NOMO-1 treated with dmso at 0.1 percent for 144 hours (cell line): Measurements from ENCODE around the gene GOLGA8J.
"Not testable (repeated sequence)": the region's sequence is repeated elsewhere in the genome, so short reads cannot be mapped to it uniquely, and the experiment has no call there.

ENCODE experiments used
- DNase-seq: peaks from one replicate; lab custom pipeline; 2025; ENCODE audit not compliant: unreplicated experiment; lab: John Stamatoyannopoulos, UW

Gene GOLGA8J

DNA sequence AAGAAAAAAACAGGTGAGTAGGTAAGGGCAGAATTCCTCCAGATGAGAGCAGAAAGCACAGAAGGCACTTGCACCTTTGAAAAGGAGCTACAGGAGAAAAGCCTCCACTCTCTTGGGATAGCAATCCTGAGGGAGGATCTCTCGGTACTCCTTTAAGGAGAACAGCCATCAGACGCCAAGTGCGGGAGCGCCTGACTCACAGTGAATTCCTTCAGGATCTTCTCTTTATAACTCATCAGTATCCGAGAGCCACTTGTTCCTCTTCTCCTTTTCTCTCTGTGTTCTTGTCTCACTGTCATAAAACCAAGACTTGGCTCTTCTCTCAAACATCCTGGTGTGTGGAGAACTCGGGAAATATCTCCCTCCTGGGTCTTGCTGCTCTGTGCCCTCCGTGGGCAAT, 10.1 kb upstream of the GOLGA8J start:
- no peak for DNase-seq

DNA sequence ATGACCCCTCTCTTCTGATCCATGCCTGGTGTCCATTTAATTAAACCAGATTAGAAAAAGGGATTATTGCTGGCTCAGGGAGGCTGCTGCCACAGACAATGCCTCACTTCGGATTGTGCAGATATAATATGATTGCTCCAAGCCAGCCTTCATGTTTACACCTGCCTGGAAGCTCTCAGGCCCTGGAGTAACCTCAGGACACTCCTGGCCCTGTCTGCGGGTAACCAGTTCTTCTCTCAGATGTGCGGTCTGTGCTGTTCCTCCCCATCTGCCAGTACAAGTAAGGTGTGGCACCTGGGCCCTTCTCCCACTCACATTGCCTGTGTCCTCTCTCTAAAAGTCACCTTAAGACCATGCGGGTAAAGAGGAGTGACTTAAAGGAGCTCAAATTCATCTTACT, 8.8 kb upstream of the GOLGA8J start:
- DNase-seq = no peak

DNA sequence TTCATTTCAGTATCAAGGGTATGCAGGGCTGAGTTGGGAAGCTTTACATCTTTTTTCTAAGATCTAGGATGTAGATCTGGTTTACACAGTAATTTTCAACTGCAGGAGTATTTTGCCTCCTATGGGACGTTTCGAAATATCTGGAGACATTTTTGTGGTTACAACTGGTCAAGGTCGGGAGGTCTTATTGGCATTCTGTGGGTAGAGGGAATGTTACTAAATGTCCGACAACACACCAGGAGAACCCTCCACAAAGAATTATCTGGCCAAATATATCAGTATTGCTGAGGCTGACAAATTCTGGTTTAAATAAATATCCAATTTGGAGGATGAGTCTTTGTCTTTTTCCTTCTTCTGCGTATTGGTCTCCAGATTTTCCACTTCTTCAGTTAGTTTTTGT, 1.9 kb upstream of the GOLGA8J start:
- not testable (repeated sequence) for DNase-seq

DNA sequence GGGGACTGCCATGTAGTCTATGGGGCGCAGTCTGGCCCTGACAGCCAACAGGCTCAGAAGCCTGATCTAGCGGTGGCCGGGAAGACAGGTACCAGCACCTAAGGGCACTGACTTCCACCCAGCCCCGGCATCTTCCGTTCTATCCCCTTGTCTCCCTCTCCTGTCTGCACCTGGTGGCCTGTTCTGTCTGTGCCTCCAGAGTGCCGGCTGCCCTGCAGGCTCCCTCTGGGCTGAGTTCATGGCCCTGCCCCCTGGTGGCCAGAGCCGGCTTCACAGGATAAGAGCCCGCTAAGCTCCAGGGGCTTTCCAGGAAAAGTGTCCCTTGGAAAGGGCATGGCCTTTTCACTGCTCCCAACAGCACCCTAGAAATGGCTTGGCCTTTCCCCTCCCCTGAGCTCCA, 15.1 kb downstream of the GOLGA8J start:
- not testable (repeated sequence) for DNase-seq

DNA sequence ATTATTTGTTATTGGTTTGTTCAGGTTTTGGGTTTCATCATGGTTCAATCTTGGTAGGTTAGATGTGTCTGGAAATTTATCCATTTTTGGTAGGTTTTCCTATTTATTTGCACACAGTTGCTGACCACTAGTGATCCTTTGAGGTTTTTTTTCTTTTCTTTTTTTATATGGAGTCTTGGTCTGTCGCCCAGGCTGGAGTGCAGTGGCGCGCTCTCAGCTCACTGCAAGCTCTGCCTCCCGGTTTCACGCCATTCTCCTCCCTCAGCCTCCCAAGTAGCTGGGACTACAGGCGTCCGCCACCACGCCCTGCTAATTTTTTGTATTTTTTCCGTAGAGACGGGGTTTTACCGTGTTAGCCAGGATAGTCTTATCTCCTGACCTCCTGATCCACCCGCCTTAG, 20.1 kb downstream of the GOLGA8J start:
- DNase-seq = not testable (repeated sequence)

DNA sequence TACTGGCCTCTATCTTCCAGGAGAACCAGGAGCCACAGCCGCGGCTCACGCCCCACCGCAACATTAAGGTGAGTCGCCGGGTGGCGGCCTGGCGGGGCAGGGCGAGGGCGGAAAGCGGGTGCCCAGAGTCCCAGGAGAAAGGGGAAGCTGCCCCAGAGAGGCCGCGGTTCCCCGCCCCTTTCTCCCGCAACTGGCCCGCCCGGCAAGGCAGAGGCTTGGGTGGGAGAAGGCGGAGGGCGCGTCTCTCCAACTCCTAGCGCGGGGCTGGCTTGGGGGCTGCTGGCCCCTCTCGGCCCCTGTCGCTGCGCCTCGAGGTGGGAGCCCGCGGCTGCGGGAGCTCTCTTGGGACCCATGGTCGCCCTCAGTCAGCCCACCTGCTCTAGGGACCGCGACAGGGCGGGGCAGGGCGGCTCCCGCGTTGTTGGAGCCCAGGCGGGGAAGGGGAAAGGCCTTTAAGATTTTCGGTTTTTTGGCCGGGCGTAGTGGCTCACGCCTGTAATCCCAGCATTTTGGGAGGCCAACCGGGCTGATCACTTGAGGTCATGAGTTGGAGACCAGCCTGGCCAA, 21.3 kb downstream of the GOLGA8J start:
- not testable (repeated sequence) for DNase-seq

DNA sequence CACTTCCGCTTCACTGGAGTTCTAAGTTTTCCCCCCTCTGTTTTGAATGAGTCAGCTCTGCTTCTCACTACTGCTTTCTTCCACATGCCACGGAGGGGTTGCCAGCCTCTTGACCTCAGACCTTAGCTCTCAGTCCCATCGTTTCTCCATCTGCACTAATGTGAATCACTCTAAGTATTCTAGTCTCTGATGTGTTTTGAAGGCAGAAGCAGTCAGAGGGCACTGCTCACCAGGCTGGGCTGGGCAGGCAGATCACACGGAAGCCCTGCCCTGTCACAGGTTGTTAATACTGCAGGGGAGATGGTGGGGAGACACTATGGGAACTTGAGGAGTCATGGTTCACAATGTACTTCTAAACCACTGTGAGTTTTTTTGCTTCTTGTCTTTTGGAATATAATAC, 27.8 kb downstream of the GOLGA8J start:
- not testable (repeated sequence) for DNase-seq

DNA sequence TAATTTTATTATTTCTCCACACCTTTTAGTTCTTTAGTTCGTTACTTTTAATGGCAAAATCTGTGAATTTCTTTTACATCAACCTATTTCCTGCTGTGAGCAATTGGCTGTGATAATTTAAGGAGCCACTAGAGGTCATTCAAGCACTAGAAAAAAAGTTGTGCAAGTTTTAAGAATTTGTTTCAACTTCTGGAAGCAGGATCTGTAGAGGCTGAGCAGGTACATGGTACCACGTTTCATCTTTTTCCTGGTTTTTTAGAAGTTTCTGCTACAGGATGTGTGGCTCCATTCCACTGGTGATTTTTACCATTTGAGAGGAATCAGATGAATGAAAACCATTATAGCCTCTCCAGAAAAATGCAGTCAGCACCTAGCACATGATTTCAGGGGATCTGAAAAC, 47.3 kb downstream of the GOLGA8J start:
- not testable (repeated sequence) for DNase-seq

DNA sequence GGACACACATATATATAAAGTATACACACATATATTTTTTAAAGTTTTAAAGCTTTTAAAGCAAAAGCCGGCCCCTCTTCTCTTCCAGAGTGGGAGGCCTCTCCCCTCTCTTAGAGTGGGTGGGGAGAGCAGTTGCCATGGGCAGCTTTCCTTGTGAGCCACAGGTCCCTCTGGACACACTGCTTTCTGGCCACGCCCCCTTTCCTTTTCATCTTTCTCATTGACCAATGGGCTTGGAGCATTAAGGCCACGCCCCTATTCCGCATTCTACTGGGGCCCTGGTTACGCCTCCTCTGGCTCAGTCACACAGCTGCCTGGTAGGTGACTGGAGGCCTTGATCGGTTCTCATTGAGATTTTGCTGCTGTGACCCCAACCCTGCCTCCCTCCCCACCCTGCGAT, 52.0 kb downstream of the GOLGA8J start, which contains the start of gene GOLGA8T:
GOLGA8T (plus strand) TSS at position 301 of the 400 bp plus-strand sequence; CDS start at position 399, 98 bp downstream.
- not testable (repeated sequence) for DNase-seq
